COR-L47 (cell line): ENCODE results near the gene EIF1.

ENCODE experiments used
- DNase-seq: peaks from one replicate; lab custom pipeline; 2025; lab: John Stamatoyannopoulos, UW

The EIF1 gene

GRCh38 chr17:41736983-41737679 is 48.4 kb downstream of the EIF1 start:
- DNase-seq, result no peak

GRCh38 chr17:41737680-41738023 is 49.0 kb downstream of the EIF1 start:
- DNase-seq, result no peak

GRCh38 chr17:41738077-41738800 is 49.6 kb downstream of the EIF1 start:
- peak; percentile 71 for DNase-seq

GRCh38 chr17:41738801-41739112 is 50.1 kb downstream of the EIF1 start:
- no peak for DNase-seq

- no peak for DNase-seq
Measured at GRCh38 chr17:41739661-41740352, 51.1 kb downstream of the EIF1 start.

DNA sequence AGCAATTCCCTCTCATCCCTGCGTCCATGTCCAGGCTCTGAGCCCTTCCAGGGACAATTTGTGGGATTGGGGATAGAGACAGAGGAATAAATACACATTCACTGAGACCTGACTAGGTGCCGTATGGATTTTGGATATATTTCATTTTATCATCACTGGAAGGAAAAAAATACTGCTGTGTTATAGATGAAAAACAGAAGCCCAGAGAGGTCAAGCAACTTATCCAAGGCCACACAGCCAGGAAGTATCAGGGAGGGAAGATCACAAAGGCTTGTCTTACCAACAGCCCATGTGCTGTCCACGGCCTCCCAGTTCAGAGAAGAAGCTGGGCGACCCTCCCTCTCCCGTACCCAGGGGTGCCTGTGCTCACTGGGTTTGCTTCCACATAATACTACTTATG is 51.8 kb downstream of the EIF1 start:
- DNase-seq, result no peak

DNA sequence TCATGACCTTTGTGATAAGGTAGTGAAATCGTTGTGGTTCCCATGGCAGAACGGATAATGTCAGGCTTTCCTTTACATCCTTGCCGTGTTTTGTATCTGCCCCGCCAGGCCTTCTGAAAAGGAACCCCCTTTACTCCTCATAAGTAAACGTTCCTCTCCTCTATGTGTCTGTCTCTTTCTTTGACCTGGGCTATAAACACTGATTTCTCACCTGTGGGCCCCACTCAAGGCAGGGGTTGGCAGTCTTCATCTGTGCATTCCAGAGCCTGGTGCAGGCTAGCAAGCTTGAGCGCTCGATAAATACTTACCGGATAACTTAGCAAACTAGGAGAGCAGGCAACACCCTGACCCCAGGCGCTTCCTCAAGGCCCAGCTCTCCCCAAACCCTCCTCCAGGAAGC is 53.0 kb downstream of the EIF1 start:
- DNase-seq, result no peak
